ENCODE results near the gene FRMPD2.
"Not testable (repeated sequence)": the region's sequence is repeated elsewhere in the genome, so short reads cannot be mapped to it uniquely, and the experiment has no call there.

FRMPD2 gene

DNA sequence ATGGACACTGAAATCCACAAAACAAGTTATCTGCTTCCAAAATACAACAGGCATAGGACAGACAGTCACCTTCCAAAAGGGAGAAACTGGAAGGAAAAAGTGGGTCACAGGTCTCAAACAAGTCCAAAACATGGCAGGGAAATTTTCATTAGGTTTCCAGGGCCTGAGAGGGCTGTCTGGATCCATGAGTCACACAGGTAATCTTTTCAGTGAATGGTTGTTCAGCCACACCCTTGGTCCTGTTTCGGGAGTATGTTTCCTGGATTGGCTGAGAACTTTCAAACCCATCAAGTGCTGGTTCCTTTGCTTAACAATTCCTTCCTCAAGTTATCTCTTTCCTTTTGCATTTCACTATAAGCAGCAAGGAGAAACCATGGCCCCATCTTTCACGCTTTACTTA lies 145.5 kb downstream of the FRMPD2 start:
- DNase-seq (ENCODE audit: low spot score), result not testable (repeated sequence)

DNA sequence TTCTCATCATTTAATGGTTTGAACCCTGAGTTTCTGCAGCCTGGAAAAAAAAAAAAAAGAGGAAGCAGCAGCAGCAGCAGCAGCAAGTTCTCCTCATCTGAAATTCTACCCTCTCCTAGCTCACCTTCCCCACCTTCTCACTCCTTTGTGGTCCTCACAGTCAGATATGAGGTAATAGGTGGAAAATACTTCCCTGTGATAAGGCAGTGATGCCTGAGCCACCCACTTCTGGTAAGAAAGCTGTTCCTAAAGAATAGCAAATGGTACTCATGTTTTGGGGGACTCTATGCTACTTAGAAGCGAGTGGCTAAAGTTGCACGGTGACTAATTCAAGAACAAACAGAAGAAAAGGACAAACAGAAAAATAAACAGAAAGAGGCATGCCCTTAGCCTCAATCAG lies 148.2 kb downstream of the FRMPD2 start:
- DNase-seq (ENCODE audit: low spot score), result not testable (repeated sequence)

DNA sequence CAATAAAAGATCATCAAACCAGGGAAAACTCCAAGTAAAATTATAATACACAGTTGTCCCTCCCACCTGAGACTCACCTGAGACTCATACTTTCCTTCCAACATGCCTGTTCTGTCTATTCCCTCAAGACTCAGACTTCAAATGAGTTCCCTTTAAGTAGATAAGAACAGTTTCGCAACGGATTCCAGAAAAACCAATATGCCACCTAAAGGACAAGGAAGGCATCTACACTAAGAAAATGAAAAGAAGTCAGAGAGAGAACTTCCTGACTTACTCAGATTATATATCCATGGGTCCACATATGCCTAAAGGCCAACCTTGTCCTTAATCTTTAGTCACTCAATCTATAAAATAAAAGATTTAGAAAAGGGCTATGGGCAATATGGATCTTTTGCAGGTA lies 148.9 kb downstream of the FRMPD2 start:
- not testable (repeated sequence) for DNase-seq (ENCODE audit: low spot score)

GRCh38 chr10:48122618-48123017 lies 151.9 kb downstream of the FRMPD2 start:
- not testable (repeated sequence) for DNase-seq (ENCODE audit: low spot score)

DNA sequence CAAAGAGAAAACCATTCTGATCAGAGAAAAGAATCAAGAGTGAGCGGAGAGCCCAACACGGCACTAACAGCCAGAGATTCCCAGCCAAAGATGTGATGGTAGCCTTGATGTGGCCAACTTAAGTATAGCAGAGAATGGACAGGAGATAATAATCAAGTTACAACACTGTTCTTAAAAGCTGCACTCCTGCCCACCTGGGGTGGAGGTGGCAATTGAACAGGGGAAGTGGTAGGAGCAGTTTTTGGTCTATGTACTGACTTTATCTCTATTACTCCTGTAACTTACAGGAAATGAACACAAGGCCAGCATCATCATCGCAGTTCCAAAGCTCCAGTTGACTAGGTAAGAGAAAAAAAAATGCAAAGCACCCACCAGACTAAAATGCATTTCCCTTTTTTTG lies 164.2 kb downstream of the FRMPD2 start:
- not testable (repeated sequence) for DNase-seq (ENCODE audit: low spot score)

Measured in cerebellar cortex (tissue), 1 donor.